Posterior cingulate gyrus (tissue), 11 donors: ENCODE data around the gene PDZK1IP1.
A peak's percentile ranks its signal among the peaks of the same experiment; 100 is the strongest.
"Not testable (repeated sequence)": the region's sequence is repeated elsewhere in the genome, so short reads cannot be mapped to it uniquely, and the experiment has no call there.

Source experiments
- DNase-seq, 10 donors: peaks; one replicate each; pipeline versions ENCODE4 v3.0.0 to v3.0.0-alpha.2; 2020 to 2021; ENCODE audit warnings: mixed read lengths in 3 of 10
- intact Hi-C: fragments of 100-400 bp; cut with DNase I; formaldehyde crosslinking; loops from one replicate; pipeline ENCODE4 v1.15.1; 2023

PDZK1IP1 gene

GRCh38 chr1:47149162-47149561, 40.7 kb downstream of the PDZK1IP1 start:
- DNase-seq, intact Hi-C loops: not testable (repeated sequence)

GRCh38 chr1:47147047-47147785, 42.6 kb downstream of the PDZK1IP1 start:
- no peak for DNase-seq
- intact Hi-C loops, result no loop called here

GRCh38 chr1:47146495-47146894, 43.3 kb downstream of the PDZK1IP1 start:
- intact Hi-C loops, DNase-seq: not testable (repeated sequence)

- intact Hi-C loops, result not testable (repeated sequence)
Measured at GRCh38 chr1:47143654-47144053, 46.2 kb downstream of the PDZK1IP1 start.

GRCh38 chr1:47140358-47140757, 49.5 kb downstream of the PDZK1IP1 start:
- DNase-seq, intact Hi-C loops: not testable (repeated sequence)

More at GRCh38 chr1:47143654-47144053, 46.2 kb downstream of the PDZK1IP1 start:
- DNase-seq, result not testable (repeated sequence)

- intact Hi-C loops, result no loop called here
- peak in 1 of 10 donors; percentile 57 for DNase-seq
Measured at GRCh38 chr1:47137925-47138615, 51.8 kb downstream of the PDZK1IP1 start.

- no peak for DNase-seq
- intact Hi-C loops, result no loop called here
Measured at GRCh38 chr1:47137198-47137597, 52.6 kb downstream of the PDZK1IP1 start, which contains the start of gene CYP4A22. TSS of gene CYP4A22 (plus strand) at chr1:47137441. CDS start at chr1:47137486, 45 bp downstream.
